GM23338 (cell line): Measurements from ENCODE around the gene GCDH. TPM values are rescaled to one million over a fixed set of nuclear protein-coding genes. Genes with fewer than 3 reads are reported as not detected.

Experiments
- ATAC-seq: fragments of 200-7000 bp; cut with Tn5 transposase; 3 replicates; pipeline ENCODE4 v1.9.1; 2020
- DNase-seq: peaks from one replicate; pipeline ENCODE4 v3.0.0-alpha.2; 2015; ENCODE audit warnings: low spot score
- H2AFZ ChIP-seq: fragments of 200-600 bp; sonication (generic); 2 replicates; pipeline ENCODE4 v1.8.0; 2016; ENCODE audit warnings: antibody characterized with exemption, mild to moderate bottlenecking, moderate library complexity
- H3F3A ChIP-seq: fragments of 200-600 bp; sonication (generic); replicated peaks from 2 replicates; pipeline ENCODE4 v1.8.0; 2017; ENCODE audit warnings: antibody characterized with exemption, mixed run types, low read depth
- H3K27ac ChIP-seq: fragments of 200-600 bp; sonication (generic); 2 replicates; pipeline ENCODE4 v1.6.1; 2016; ENCODE audit warnings: low read depth
- H3K27me3 ChIP-seq: fragments of 200-600 bp; sonication (generic); 2 replicates; pipeline ENCODE4 v1.8.0; 2016; ENCODE audit warnings: mild to moderate bottlenecking, mixed run types, moderate library complexity; ENCODE audit not compliant: insufficient read depth
- H3K36me3 ChIP-seq: fragments of 200-600 bp; sonication (generic); 2 replicates; pipeline ENCODE4 v1.8.0; 2016; ENCODE audit warnings: mild to moderate bottlenecking; ENCODE audit not compliant: insufficient read depth
- H3K4me1 ChIP-seq: fragments of 200-600 bp; sonication (generic); 2 replicates; pipeline ENCODE4 v1.8.0; 2016; ENCODE audit warnings: mild to moderate bottlenecking, moderate library complexity; ENCODE audit not compliant: insufficient read depth
- H3K4me2 ChIP-seq: fragments of 200-600 bp; sonication (generic); 2 replicates; pipeline ENCODE4 v1.7.1; 2017; ENCODE audit warnings: mixed run types
- H3K4me3 ChIP-seq: fragments of 200-600 bp; sonication (generic); 2 replicates; pipeline ENCODE4 v1.6.1; 2016; ENCODE audit warnings: mixed run types
- H3K79me2 ChIP-seq: fragments of 200-600 bp; sonication (generic); replicated peaks from 2 replicates; pipeline ENCODE4 v1.8.0; 2017; ENCODE audit warnings: mild to moderate bottlenecking; ENCODE audit not compliant: insufficient read depth
- H3K9me2 ChIP-seq: fragments of 200-600 bp; sonication (generic); 2 replicates; pipeline ENCODE4 v1.8.0; 2017; ENCODE audit not compliant: insufficient read depth
- H4K20me1 ChIP-seq: fragments of 200-600 bp; sonication (generic); replicated peaks from 2 replicates; pipeline ENCODE4 v1.8.0; 2017; ENCODE audit warnings: mild to moderate bottlenecking; ENCODE audit not compliant: insufficient read depth
- H3K27ac Mint-ChIP-seq: 2 replicates; pipeline ENCODE4 v1.8.0; 2020; ENCODE audit warnings: inconsistent platforms, mild to moderate bottlenecking, moderate library complexity, mixed read lengths
- H3K27me3 Mint-ChIP-seq: 3 replicates; pipeline ENCODE4 v1.8.0; 2022; ENCODE audit warnings: low read depth, mild to moderate bottlenecking, moderate library complexity, mixed read lengths, inconsistent platforms; ENCODE audit not compliant: insufficient read depth, poor library complexity
- H3K36me3 Mint-ChIP-seq: 3 replicates; pipeline ENCODE4 v1.8.0; 2021; ENCODE audit warnings: low read depth, mild to moderate bottlenecking, inconsistent platforms, moderate library complexity, mixed read lengths
- H3K4me1 Mint-ChIP-seq: 3 replicates; pipeline ENCODE4 v1.8.0; 2020; ENCODE audit warnings: mild to moderate bottlenecking, inconsistent platforms, mixed read lengths
- H3K4me3 Mint-ChIP-seq: 3 replicates; pipeline ENCODE4 v1.8.0; 2021; ENCODE audit warnings: moderate library complexity, mild to moderate bottlenecking, inconsistent platforms, mixed read lengths
- H3K9me3 Mint-ChIP-seq: 3 replicates; pipeline ENCODE4 v1.8.0; 2020; ENCODE audit warnings: moderate library complexity, mild to moderate bottlenecking, inconsistent platforms, mixed read lengths
- CREB1 ChIP-seq: fragments of 250-450 bp; sonication (Bioruptor Pico); IDR thresholded peaks from 2 replicates; pipeline ENCODE4 v1.5.0; 2020; ENCODE audit warnings: low read depth, mild to moderate bottlenecking, moderate library complexity
- EZH2 ChIP-seq: fragments of 200-600 bp; sonication (generic); IDR thresholded peaks from one replicate; pipeline ENCODE4 v1.8.0; 2017; ENCODE audit warnings: antibody characterized with exemption, mild to moderate bottlenecking, low read depth; ENCODE audit not compliant: unreplicated experiment
- JUNB ChIP-seq: IDR thresholded peaks from one replicate; pipeline ENCODE4 v1.6.1; 2016; ENCODE audit warnings: antibody characterized with exemption; ENCODE audit not compliant: unreplicated experiment
- NANOG ChIP-seq: IDR thresholded peaks from 2 replicates; pipeline ENCODE4 v1.6.1; 2016; ENCODE audit warnings: antibody characterized with exemption, borderline replicate concordance
- POLR2AphosphoS5 ChIP-seq: IDR thresholded peaks from 2 replicates; pipeline ENCODE4 v1.6.1; 2016; ENCODE audit warnings: antibody characterized with exemption, low read depth
- ZNF114 ChIP-seq: fragments of 250-450 bp; sonication (Bioruptor Pico); IDR thresholded peaks from 2 replicates; pipeline ENCODE4 v1.5.0; 2020; ENCODE audit warnings: mild to moderate bottlenecking, moderate library complexity
- ZNF331 ChIP-seq: fragments of 250-450 bp; sonication (Bioruptor Pico); IDR thresholded peaks from 2 replicates; pipeline ENCODE4 v1.5.0; 2020; ENCODE audit warnings: low read depth, mild to moderate bottlenecking, moderate library complexity
- polyA plus RNA-seq: library from polyadenylated mRNA; unstranded; fragments of >200 nt; fragmentation: Nextera tagmentation; extraction: Ambion mirVana; gene quantifications from 2 replicates; pipeline ENCODE4 v1.2.1, GENCODE V29; 2016
- total RNA-seq: library from RNA; depleted of rRNA; stranded (reverse); fragments of >200 nt; shearing (Covaris generic); gene quantifications from 2 replicates; pipeline ENCODE4 v1.2.3, GENCODE V29; 2014
- TF ChIP-seq, protein P1 (sequence below): fragments of 250-450 bp; sonication (Bioruptor Pico); IDR thresholded peaks from 2 replicates; pipeline ENCODE4 v1.5.0; 2020; ENCODE audit warnings: mild to moderate bottlenecking, moderate library complexity
- TF ChIP-seq, protein P2 (sequence below): IDR thresholded peaks from one replicate; pipeline ENCODE4 v1.6.1; 2018; ENCODE audit warnings: antibody characterized with exemption; ENCODE audit not compliant: unreplicated experiment

GCDH gene
- total and polyA plus RNA-seq, 2 experiments from 2014 or later = 54.1 to 99.8 TPM

GRCh38 chr19:12947702-12948611 lies 57.0 kb downstream of the GCDH start:
- no peak for DNase-seq
- Histone ChIP-seq H3K27me3 (no peaks in the 10 kb centered on the region), H3K9me2 (no peaks in the 10 kb centered on the region), H3K4me3 (no peak overlapping the region), H3K4me1 (peaks cover 18% of the 10 kb centered on the region), H4K20me1 (peaks cover 12% of the 10 kb centered on the region; the same call in 1 of the 2 replicates), H3F3A (peaks cover 37% of the 10 kb centered on the region), H3K27ac (no peak overlapping the region), H2AFZ (no peak overlapping the region), H3K36me3 (peaks cover 32% of the 10 kb centered on the region), H3K79me2 (peaks cover 18% of the 10 kb centered on the region), H3K4me2 (no peak overlapping the region; the same call in 1 of the 2 replicates)
- Mint-ChIP-seq H3K4me1 (peaks cover 17% of the 10 kb centered on the region), H3K27me3 (peaks cover 28% of the 10 kb centered on the region), H3K27ac (peak overlapping the region; percentile 72; the same call in 1 of the 2 replicates), H3K4me3 (peak overlapping the region; percentile 95), H3K9me3 (no peaks in the 10 kb centered on the region; the same call in 1 of the 3 replicates), H3K36me3 (peaks cover 88% of the 10 kb centered on the region)
- no peak for ATAC-seq
- TF ChIP-seq NANOG (no peak), EZH2 (no peak), JUNB (no peak), ZNF114 (CRISPR knock-in tag) (no peak), ZNF331 (CRISPR knock-in tag) (no peak), POLR2AphosphoS5 (no peak), CREB1 (CRISPR knock-in tag) (no peak)
- TF ChIP-seq, protein P1, sequence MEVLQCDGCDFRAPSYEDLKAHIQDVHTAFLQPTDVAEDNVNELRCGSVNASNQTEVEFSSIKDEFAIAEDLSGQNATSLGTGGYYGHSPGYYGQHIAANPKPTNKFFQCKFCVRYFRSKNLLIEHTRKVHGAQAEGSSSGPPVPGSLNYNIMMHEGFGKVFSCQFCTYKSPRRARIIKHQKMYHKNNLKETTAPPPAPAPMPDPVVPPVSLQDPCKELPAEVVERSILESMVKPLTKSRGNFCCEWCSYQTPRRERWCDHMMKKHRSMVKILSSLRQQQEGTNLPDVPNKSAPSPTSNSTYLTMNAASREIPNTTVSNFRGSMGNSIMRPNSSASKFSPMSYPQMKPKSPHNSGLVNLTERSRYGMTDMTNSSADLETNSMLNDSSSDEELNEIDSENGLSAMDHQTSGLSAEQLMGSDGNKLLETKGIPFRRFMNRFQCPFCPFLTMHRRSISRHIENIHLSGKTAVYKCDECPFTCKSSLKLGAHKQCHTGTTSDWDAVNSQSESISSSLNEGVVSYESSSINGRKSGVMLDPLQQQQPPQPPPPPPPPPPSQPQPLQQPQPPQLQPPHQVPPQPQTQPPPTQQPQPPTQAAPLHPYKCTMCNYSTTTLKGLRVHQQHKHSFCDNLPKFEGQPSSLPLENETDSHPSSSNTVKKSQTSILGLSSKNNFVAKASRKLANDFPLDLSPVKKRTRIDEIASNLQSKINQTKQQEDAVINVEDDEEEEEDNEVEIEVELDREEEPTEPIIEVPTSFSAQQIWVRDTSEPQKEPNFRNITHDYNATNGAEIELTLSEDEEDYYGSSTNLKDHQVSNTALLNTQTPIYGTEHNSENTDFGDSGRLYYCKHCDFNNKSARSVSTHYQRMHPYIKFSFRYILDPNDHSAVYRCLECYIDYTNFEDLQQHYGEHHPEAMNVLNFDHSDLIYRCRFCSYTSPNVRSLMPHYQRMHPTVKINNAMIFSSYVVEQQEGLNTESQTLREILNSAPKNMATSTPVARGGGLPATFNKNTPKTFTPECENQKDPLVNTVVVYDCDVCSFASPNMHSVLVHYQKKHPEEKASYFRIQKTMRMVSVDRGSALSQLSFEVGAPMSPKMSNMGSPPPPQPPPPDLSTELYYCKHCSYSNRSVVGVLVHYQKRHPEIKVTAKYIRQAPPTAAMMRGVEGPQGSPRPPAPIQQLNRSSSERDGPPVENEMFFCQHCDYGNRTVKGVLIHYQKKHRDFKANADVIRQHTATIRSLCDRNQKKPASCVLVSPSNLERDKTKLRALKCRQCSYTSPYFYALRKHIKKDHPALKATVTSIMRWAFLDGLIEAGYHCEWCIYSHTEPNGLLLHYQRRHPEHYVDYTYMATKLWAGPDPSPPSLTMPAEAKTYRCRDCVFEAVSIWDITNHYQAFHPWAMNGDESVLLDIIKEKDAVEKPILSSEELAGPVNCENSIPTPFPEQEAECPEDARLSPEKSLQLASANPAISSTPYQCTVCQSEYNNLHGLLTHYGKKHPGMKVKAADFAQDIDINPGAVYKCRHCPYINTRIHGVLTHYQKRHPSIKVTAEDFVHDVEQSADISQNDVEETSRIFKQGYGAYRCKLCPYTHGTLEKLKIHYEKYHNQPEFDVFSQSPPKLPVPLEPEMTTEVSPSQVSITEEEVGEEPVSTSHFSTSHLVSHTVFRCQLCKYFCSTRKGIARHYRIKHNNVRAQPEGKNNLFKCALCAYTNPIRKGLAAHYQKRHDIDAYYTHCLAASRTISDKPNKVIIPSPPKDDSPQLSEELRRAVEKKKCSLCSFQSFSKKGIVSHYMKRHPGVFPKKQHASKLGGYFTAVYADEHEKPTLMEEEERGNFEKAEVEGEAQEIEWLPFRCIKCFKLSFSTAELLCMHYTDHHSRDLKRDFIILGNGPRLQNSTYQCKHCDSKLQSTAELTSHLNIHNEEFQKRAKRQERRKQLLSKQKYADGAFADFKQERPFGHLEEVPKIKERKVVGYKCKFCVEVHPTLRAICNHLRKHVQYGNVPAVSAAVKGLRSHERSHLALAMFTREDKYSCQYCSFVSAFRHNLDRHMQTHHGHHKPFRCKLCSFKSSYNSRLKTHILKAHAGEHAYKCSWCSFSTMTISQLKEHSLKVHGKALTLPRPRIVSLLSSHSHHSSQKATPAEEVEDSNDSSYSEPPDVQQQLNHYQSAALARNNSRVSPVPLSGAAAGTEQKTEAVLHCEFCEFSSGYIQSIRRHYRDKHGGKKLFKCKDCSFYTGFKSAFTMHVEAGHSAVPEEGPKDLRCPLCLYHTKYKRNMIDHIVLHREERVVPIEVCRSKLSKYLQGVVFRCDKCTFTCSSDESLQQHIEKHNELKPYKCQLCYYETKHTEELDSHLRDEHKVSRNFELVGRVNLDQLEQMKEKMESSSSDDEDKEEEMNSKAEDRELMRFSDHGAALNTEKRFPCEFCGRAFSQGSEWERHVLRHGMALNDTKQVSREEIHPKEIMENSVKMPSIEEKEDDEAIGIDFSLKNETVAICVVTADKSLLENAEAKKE = no peak
- TF ChIP-seq, protein P2, sequence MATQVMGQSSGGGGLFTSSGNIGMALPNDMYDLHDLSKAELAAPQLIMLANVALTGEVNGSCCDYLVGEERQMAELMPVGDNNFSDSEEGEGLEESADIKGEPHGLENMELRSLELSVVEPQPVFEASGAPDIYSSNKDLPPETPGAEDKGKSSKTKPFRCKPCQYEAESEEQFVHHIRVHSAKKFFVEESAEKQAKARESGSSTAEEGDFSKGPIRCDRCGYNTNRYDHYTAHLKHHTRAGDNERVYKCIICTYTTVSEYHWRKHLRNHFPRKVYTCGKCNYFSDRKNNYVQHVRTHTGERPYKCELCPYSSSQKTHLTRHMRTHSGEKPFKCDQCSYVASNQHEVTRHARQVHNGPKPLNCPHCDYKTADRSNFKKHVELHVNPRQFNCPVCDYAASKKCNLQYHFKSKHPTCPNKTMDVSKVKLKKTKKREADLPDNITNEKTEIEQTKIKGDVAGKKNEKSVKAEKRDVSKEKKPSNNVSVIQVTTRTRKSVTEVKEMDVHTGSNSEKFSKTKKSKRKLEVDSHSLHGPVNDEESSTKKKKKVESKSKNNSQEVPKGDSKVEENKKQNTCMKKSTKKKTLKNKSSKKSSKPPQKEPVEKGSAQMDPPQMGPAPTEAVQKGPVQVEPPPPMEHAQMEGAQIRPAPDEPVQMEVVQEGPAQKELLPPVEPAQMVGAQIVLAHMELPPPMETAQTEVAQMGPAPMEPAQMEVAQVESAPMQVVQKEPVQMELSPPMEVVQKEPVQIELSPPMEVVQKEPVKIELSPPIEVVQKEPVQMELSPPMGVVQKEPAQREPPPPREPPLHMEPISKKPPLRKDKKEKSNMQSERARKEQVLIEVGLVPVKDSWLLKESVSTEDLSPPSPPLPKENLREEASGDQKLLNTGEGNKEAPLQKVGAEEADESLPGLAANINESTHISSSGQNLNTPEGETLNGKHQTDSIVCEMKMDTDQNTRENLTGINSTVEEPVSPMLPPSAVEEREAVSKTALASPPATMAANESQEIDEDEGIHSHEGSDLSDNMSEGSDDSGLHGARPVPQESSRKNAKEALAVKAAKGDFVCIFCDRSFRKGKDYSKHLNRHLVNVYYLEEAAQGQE = no peak
